HCT116 (cell line): ENCODE results near the gene KNDC1. TPM values are rescaled to one million over a fixed set of nuclear protein-coding genes. Genes with fewer than 3 reads are reported as not detected.

ENCODE experiments used
- ATAC-seq: fragments of 200-7000 bp; cut with Tn5 transposase; 2 replicates; pipeline ENCODE4 v1.9.1; 2020; ENCODE audit warnings: mild to moderate bottlenecking, moderate library complexity
- BruUV-seq: library from RNA; stranded (reverse); fragments of 400-500 nt; replicated peaks from 2 replicates; lab custom pipeline; 2021; lab: Mats Ljungman, UMichigan
- CTCF ChIA-PET: fragments of 300-600 bp; sonication (Branson Sonifier 250); formaldehyde crosslinking; loops from one replicate; lab custom pipeline; 2021; ENCODE audit warnings: antibody characterized with exemption; lab: Charles Lee
- POLR2A ChIA-PET: fragments of 300-600, 350-600 bp; sonication (Branson Sonifier 250); formaldehyde crosslinking; loops from one replicate; lab custom pipeline; 2021; ENCODE audit warnings: antibody characterized with exemption; lab: Charles Lee
- RAD21 ChIA-PET, 2 experiments: fragments of 300-600 bp; sonication (Branson Sonifier 250); formaldehyde crosslinking; loops; one replicate each; lab custom pipeline; 2023; ENCODE audit warnings: low total read pairs in 2 of 2; ENCODE audit not compliant: uncharacterized antibody in 2 of 2, unreplicated experiment in 2 of 2, low non-redundant PET in 1 of 2; lab: Charles Lee
- DNase-seq: peaks from one replicate; pipeline ENCODE4 v3.0.0-alpha.2; 2010; ENCODE audit warnings: low read depth, low spot score
- H2AFZ ChIP-seq: fragments of 200-600 bp; shearing (Covaris generic), sonication (generic); 2 replicates; pipeline ENCODE4 v1.6.1; 2017; ENCODE audit warnings: low read depth, mixed run types, mixed read lengths, antibody characterized with exemption, low read length; ENCODE audit not compliant: poor library complexity, severe bottlenecking
- H3K27ac ChIP-seq: 2 replicates; pipeline ENCODE4 v1.5.1; 2012; ENCODE audit warnings: low read depth, low read length
- H3K27me3 ChIP-seq: fragments of 200-600 bp; sonication (generic); 2 replicates; pipeline ENCODE4 v1.6.1; 2016; ENCODE audit warnings: mixed run types, low read length, mixed read lengths; ENCODE audit not compliant: insufficient read depth
- H3K36me3 ChIP-seq, 2 experiments: fragments of 200-500 bp in 1 of 2; fragments of 200-600 bp in 1 of 2; sonication (Bioruptor generic) in 1 of 2; sonication (generic) in 1 of 2; 2 replicates each; pipeline versions ENCODE4 v1.5.1 to v1.6.1; 2014 to 2016; ENCODE audit warnings: low read length in 2 of 2, inconsistent platforms in 1 of 2, mixed read lengths in 1 of 2, mixed run types in 1 of 2; ENCODE audit not compliant: insufficient read depth in 2 of 2, control insufficient read depth in 1 of 2
- H3K4me1 ChIP-seq, 2 experiments: fragments of 200-600 bp in 1 of 2; sonication (generic) in 1 of 2; 2 replicates each; pipeline versions ENCODE4 v1.5.1 to v1.6.1; 2012 to 2017; ENCODE audit warnings: low read length in 2 of 2, inconsistent platforms in 1 of 2, mild to moderate bottlenecking in 1 of 2, mixed read lengths in 1 of 2, mixed run types in 1 of 2, moderate library complexity in 1 of 2; ENCODE audit not compliant: insufficient read depth in 2 of 2, control insufficient read depth in 1 of 2
- H3K4me2 ChIP-seq: fragments of 200-600 bp; sonication (generic); 2 replicates; pipeline ENCODE4 v1.6.1; 2017; ENCODE audit warnings: mixed run types, low read length, mixed read lengths
- H3K4me3 ChIP-seq, 2 experiments: fragments of 200-600 bp in 1 of 2; sonication (generic) in 1 of 2; replicated peaks in 1 of 2; 2 replicates each; pipeline ENCODE4 v1.5.1; 2011 to 2016; ENCODE audit warnings: low read length in 2 of 2, control low read depth in 1 of 2, low read depth in 1 of 2, mild to moderate bottlenecking in 1 of 2, mixed read lengths in 1 of 2, mixed run types in 1 of 2
- H3K79me2 ChIP-seq: fragments of 200-600 bp; sonication (generic); 2 replicates; pipeline ENCODE4 v1.6.1; 2017; ENCODE audit warnings: mild to moderate bottlenecking, mixed run types, low read length, moderate library complexity, mixed read lengths; ENCODE audit not compliant: insufficient read depth
- H3K9ac ChIP-seq: fragments of 200-600 bp; sonication (generic); 2 replicates; pipeline ENCODE4 v1.6.1; 2016; ENCODE audit warnings: low read length, mixed read lengths
- H3K9me2 ChIP-seq: fragments of 200-600 bp; sonication (generic), shearing (Covaris generic); 2 replicates; pipeline ENCODE4 v1.6.1; 2017; ENCODE audit warnings: mixed run types, mild to moderate bottlenecking, moderate library complexity; ENCODE audit not compliant: insufficient read depth
- H3K9me3 ChIP-seq, 2 experiments: fragments of 200-500 bp in 1 of 2; fragments of 200-600 bp in 1 of 2; sonication (Bioruptor generic) in 1 of 2; sonication (generic) in 1 of 2; 2 replicates each; pipeline ENCODE4 v1.6.1; 2014 to 2017; ENCODE audit warnings: low read length in 2 of 2, mixed read lengths in 2 of 2, inconsistent platforms in 1 of 2, low read depth in 1 of 2, mild to moderate bottlenecking in 1 of 2, mixed run types in 1 of 2, moderate library complexity in 1 of 2; ENCODE audit not compliant: control insufficient read depth in 1 of 2, insufficient read depth in 1 of 2
- H4K20me1 ChIP-seq: fragments of 200-600 bp; sonication (generic), shearing (Covaris generic); 2 replicates; pipeline ENCODE4 v1.6.1; 2017; ENCODE audit warnings: mixed run types, mild to moderate bottlenecking, moderate library complexity; ENCODE audit not compliant: insufficient read depth
- CEBPB ChIP-seq: IDR thresholded peaks from 2 replicates; pipeline ENCODE4 v1.6.1; 2012; ENCODE audit warnings: low read depth
- EGR1 ChIP-seq: IDR thresholded peaks from 2 replicates; pipeline ENCODE4 v1.6.1; 2012; ENCODE audit warnings: low read depth
- ELF1 ChIP-seq: IDR thresholded peaks from 2 replicates; pipeline ENCODE4 v1.6.1; 2012; ENCODE audit warnings: low read depth, borderline replicate concordance
- EZH2phosphoT487 ChIP-seq: fragments of 200-600 bp; IDR thresholded peaks from 2 replicates; pipeline ENCODE4 v1.6.1; 2018; ENCODE audit warnings: antibody characterized with exemption, borderline replicate concordance
- FOSL1 ChIP-seq: IDR thresholded peaks from 2 replicates; pipeline ENCODE4 v1.6.1; 2012; ENCODE audit warnings: low read depth
- JUND ChIP-seq: IDR thresholded peaks from 2 replicates; pipeline ENCODE4 v1.6.1; 2012
- POLR2A ChIP-seq: IDR thresholded peaks from 2 replicates; pipeline ENCODE4 v1.7.0; 2011; ENCODE audit warnings: borderline replicate concordance; ENCODE audit not compliant: insufficient read depth, insufficient read length; ENCODE audit errors: extremely low read depth
- POLR2AphosphoS5 ChIP-seq: IDR thresholded peaks from 2 replicates; pipeline ENCODE4 v1.6.1; 2011; ENCODE audit warnings: mild to moderate bottlenecking, low read depth, low read length, moderate library complexity
- RAD21 ChIP-seq: IDR thresholded peaks from 2 replicates; pipeline ENCODE4 v1.6.1; 2012; ENCODE audit warnings: low read depth, mild to moderate bottlenecking
- SIN3A ChIP-seq: IDR thresholded peaks from 2 replicates; pipeline ENCODE4 v1.6.1; 2012; ENCODE audit warnings: low read depth
- SP1 ChIP-seq: IDR thresholded peaks from 2 replicates; pipeline ENCODE4 v1.6.1; 2012; ENCODE audit warnings: low read depth
- SRF ChIP-seq: IDR thresholded peaks from 2 replicates; pipeline ENCODE4 v1.6.1; 2012; ENCODE audit warnings: low read depth
- TCF7L2 ChIP-seq: IDR thresholded peaks from 2 replicates; pipeline ENCODE4 v1.7.0; 2011; ENCODE audit warnings: borderline replicate concordance, inconsistent platforms; ENCODE audit not compliant: insufficient read depth, insufficient read length; ENCODE audit errors: extremely low read depth
- YY1 ChIP-seq: IDR thresholded peaks from 2 replicates; pipeline ENCODE4 v1.6.1; 2011; ENCODE audit warnings: low read length, low read depth, moderate library complexity, mild to moderate bottlenecking; ENCODE audit not compliant: insufficient replicate concordance; ENCODE audit errors: extremely low read depth
- ZFX ChIP-seq: fragments of 450-650 bp; IDR thresholded peaks from 2 replicates; pipeline ENCODE4 v1.6.1; 2017
- ZNF274 ChIP-seq: fragments of 200-500 bp; sonication (Bioruptor generic); IDR thresholded peaks from 2 replicates; pipeline ENCODE4 v1.6.1; 2014; ENCODE audit warnings: mild to moderate bottlenecking, low read depth, low read length, inconsistent platforms
- intact Hi-C: fragments of 100-400 bp; cut with micrococcal nuclease; formaldehyde crosslinking; loops from 2 replicates; pipeline ENCODE4 v1.10.0; 2022
- total RNA-seq: library from RNA; stranded (reverse); gene quantifications from one replicate; pipeline ENCODE4 v1.2.1, GENCODE V29; 2021; ENCODE audit not compliant: unreplicated experiment
- TF ChIP-seq, protein P1 (sequence below): IDR thresholded peaks from 2 replicates; pipeline ENCODE4 v1.6.1; 2012
- TF ChIP-seq, protein P2 (sequence below), 3 experiments: fragments of 200-600 bp in 1 of 3; sonication (generic) in 1 of 3; IDR thresholded peaks in 2 of 3; conservative IDR thresholded peaks in 1 of 3; 2 replicates each; pipeline ENCODE4 v1.5.1; 2012 to 2017; ENCODE audit warnings: low read depth in 2 of 3, low read length in 2 of 3, antibody characterized with exemption in 1 of 3, borderline replicate concordance in 1 of 3, control low read depth in 1 of 3, mild to moderate bottlenecking in 1 of 3, mixed read lengths in 1 of 3, mixed run types in 1 of 3, moderate library complexity in 1 of 3; ENCODE audit not compliant: insufficient read depth in 1 of 3

The KNDC1 gene
- total RNA-seq, 1 experiment from 2014 or later = 3.6 TPM

DNA sequence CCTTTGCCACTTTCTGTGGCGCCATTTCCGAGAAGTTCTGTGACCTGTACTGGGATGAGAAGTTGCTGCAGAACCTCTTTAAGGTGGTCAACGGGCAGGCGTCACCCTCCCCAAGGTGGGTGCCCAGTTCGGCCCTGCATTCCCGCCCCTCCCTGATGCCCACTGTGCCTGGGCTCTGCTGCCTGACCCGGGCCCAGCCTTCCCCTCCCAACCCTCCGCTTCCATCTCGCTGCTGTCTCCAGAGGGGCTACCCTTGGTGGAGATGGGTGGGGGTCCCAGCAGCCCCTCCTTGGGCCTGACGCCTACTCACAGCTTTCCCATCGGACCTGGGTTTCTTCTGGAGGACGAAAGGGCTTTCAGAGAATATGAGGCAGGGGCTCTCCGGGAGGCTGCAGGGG, 39.5 kb downstream of the KNDC1 start:
- no peak overlapping the region for H3K9ac ChIP-seq
- no peaks in the 10 kb centered on the region for H3K36me3 ChIP-seq
- H2AFZ ChIP-seq = no peak overlapping the region
- no peaks in the 10 kb centered on the region for H4K20me1 ChIP-seq
- no peaks in the 10 kb centered on the region for H3K27me3 ChIP-seq
- no peaks in the 10 kb centered on the region for H3K9me2 ChIP-seq
- ChIA-PET POLR2A (no interaction called here), CTCF (no interaction called here), RAD21 (no interaction called here)
- H3K4me3 ChIP-seq = no peak overlapping the region
- no peaks in the 10 kb centered on the region for H3K79me2 ChIP-seq
- H3K9me3 ChIP-seq = no peaks in the 10 kb centered on the region
- H3K4me2 ChIP-seq = no peak overlapping the region
- ATAC-seq = no peak
- intact Hi-C loops = no loop called here
- no peak for TF ChIP-seq POLR2AphosphoS5
- TF ChIP-seq ELF1 = no peak
- no peak for TF ChIP-seq YY1
- no peak for TF ChIP-seq SIN3A
- TF ChIP-seq, protein P1, sequence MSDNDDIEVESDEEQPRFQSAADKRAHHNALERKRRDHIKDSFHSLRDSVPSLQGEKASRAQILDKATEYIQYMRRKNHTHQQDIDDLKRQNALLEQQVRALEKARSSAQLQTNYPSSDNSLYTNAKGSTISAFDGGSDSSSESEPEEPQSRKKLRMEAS = no peak
- no peak for TF ChIP-seq TCF7L2
- no peak for TF ChIP-seq SP1
- no peak for TF ChIP-seq SRF
- TF ChIP-seq EGR1 = no peak
- no peak for TF ChIP-seq CEBPB
- TF ChIP-seq ZNF274 = no peak
- no peak for TF ChIP-seq EZH2phosphoT487
- TF ChIP-seq, all 23 proteins: peak for 0
- DNase-seq = no peak
- Histone ChIP-seq H3K4me1 (no peaks in the 10 kb centered on the region), H3K27ac (no peak overlapping the region)
- BruUV-seq = no TSS peak

DNA sequence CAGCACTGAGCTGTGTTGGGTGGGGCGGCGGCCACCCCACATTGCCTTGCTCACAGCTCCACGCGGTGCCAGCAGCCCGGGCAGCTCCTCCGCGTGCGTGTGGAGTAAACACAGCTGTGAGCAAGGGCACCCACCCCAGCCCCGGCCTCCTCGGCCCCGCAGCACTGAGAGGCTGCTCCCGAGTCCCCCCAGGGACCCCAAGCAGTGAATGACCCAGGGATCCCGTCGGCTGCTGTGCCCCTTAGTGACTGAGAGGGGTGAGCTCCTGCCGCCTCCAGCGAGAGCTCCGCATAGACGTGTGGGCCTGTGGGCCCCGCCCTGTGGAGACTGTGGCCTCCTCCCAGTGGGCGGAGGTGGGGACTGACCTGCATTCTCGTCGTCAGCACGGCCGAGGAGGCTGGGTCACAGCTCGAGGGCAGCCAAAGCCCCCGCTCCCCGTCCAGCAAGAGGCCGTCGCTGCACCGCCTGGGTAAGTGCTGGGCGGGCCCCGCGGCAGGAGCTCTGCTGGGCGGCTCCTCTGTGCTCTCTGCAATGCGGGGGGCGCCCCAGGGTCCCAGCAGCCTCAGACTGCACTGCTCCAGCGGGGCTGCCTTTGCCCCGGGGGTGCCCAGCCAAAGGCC, 40.1 kb downstream of the KNDC1 start:
- Histone ChIP-seq H2AFZ (no peak overlapping the region), H3K9ac (no peak overlapping the region), H3K9me3 (no peaks in the 10 kb centered on the region), H4K20me1 (no peaks in the 10 kb centered on the region), H3K27ac (no peak overlapping the region), H3K27me3 (no peaks in the 10 kb centered on the region), H3K79me2 (no peaks in the 10 kb centered on the region), H3K4me3 (no peak overlapping the region), H3K9me2 (no peaks in the 10 kb centered on the region), H3K4me1 (no peaks in the 10 kb centered on the region), H3K36me3 (no peaks in the 10 kb centered on the region), H3K4me2 (no peak overlapping the region)
- CTCF ChIA-PET = no interaction called here
- ATAC-seq = no peak
- POLR2A ChIA-PET = no interaction called here
- no peak for DNase-seq
- no TSS peak for BruUV-seq
- RAD21 ChIA-PET = no interaction called here
- intact Hi-C loops = no loop called here
- no peak for TF ChIP-seq CEBPB
- TF ChIP-seq FOSL1 = no peak
- TF ChIP-seq JUND = no peak
- TF ChIP-seq ZFX = no peak
- no peak for TF ChIP-seq EZH2phosphoT487
- TF ChIP-seq POLR2A = no peak
- TF ChIP-seq RAD21 = no peak
- no peak for TF ChIP-seq ZNF274
- TF ChIP-seq, protein P1 = no peak
- TF ChIP-seq, protein P2, sequence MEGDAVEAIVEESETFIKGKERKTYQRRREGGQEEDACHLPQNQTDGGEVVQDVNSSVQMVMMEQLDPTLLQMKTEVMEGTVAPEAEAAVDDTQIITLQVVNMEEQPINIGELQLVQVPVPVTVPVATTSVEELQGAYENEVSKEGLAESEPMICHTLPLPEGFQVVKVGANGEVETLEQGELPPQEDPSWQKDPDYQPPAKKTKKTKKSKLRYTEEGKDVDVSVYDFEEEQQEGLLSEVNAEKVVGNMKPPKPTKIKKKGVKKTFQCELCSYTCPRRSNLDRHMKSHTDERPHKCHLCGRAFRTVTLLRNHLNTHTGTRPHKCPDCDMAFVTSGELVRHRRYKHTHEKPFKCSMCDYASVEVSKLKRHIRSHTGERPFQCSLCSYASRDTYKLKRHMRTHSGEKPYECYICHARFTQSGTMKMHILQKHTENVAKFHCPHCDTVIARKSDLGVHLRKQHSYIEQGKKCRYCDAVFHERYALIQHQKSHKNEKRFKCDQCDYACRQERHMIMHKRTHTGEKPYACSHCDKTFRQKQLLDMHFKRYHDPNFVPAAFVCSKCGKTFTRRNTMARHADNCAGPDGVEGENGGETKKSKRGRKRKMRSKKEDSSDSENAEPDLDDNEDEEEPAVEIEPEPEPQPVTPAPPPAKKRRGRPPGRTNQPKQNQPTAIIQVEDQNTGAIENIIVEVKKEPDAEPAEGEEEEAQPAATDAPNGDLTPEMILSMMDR (IDR thresholded peaks at IDR 0.05 in 2 of 3, conservative IDR thresholded peaks at IDR 0.05 in 1 of 3; ENCODE audit: borderline replicate concordance in 1 of 3, insufficient read depth in 1 of 3, low read depth in 2 of 3, low read length in 2 of 3) = no peak
- TF ChIP-seq, all 23 proteins: peak for 0
